ENCODE results near the gene PTCH1. TPM values are rescaled to one million over a fixed set of nuclear protein-coding genes. Genes with fewer than 3 reads are reported as not detected.
A peak's percentile ranks its signal among the peaks of the same experiment; 100 is the strongest.

PTCH1 gene
- total and polyA plus RNA-seq, 8 donors, result 5.4 to 22.6 (median 14.7) TPM

DNA sequence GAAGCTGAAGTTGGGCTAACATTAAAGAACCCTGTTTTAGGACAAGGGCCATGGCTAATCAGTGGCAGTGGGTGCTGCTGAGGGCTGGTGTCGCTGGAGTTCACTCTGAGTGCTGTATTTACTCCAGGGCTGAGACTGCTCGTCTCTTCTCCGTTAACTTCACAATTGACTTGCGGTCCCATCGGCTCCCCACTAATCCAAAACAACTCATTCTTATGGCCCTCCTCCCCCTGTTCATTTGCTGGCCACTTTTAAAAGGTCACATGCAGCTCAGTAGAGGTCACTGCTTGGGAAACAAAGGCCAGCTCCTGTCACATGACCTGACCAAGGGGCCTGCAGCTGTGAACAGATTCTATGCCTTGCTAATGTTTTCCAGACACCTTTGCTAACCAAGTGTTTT is 38.4 kb downstream of the PTCH1 start:
- Histone ChIP-seq H3K36me3 (peaks cover 0 to 50% (median 45%) of the 10 kb centered on the region in 3 donors), H3K27ac (no peak overlapping the region), H3K27me3 (no peaks in the 10 kb centered on the region), H3K4me3 (no peak overlapping the region), H3K9me3 (no peaks in the 10 kb centered on the region), H3K4me1 (no peaks in the 10 kb centered on the region)
- intact Hi-C loops (cut with DNase I), result no loop called here
- 94 to 95% methylated on average over 5 of the region's 5 CpGs for WGBS, 2 donors
- TF ChIP-seq CTCF (IDR thresholded peaks at IDR 0.05), result no peak
- no peak for FAIRE-seq
- no peak for ATAC-seq
- no peak for DNase-seq

DNA sequence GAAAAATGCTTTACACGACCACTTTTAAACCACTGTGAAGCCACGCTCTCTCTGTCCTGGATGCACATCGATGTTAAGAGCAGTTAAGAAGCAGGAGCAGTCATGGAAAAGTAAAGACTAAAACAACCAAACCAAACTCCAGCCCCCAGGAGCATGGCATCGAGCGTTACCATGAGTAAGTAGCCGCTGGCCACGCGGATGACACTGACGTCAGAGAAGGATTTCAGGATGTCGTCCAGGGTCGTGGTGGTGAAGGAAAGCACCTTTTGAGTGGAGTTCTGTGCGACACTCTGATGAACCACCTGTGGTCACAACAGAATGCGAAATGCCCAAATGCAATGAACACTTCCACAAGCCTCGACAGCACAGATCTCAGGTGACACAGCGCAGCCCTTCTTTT is 38.9 kb downstream of the PTCH1 start:
- FAIRE-seq, result no peak

DNA sequence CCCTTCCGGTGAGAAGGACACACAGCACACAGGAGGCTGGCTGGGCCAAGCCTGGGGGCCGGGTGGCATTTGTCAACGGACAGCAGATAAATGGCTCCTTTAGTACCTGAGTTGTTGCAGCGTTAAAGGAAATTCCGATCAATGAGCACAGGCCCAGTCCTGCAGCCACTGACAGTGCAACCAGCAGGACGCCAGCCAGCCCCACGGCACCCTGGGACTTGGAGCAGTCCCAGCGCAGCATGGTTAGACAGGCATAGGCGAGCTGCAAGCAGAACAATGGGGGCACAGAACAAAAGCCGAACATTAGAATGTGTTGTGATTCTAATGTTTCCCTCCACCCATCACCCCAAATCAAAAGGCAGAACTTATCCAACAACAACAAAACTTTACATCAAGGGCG is 39.3 kb downstream of the PTCH1 start:
- no peaks in the 10 kb centered on the region for H3K4me1 ChIP-seq
- no peaks in the 10 kb centered on the region for H3K9me3 ChIP-seq
- H3K4me3 ChIP-seq, result no peak overlapping the region
- TF ChIP-seq CTCF (IDR thresholded peaks at IDR 0.05), result no peak
- H3K36me3 ChIP-seq, result peaks cover 0 to 59% (median 48%) of the 10 kb centered on the region in 3 donors
- H3K27me3 ChIP-seq, result no peaks in the 10 kb centered on the region
- FAIRE-seq (no peak), DNase-seq (peak in 1 of 6 donors; percentile 30), ATAC-seq (peak; percentile 35 to 68 (median 56))
- intact Hi-C loops (cut with DNase I), result no loop called here
- WGBS, 2 donors, result 72 to 76% methylated on average over 11 of the region's 11 CpGs
- H3K27ac ChIP-seq, result no peak overlapping the region

More for the DNA sequence above, 38.9 kb downstream of the PTCH1 start:
- intact Hi-C loops (cut with DNase I), result no loop called here
- H3K9me3 ChIP-seq, result no peaks in the 10 kb centered on the region
- no peak for DNase-seq
- no peak overlapping the region for H3K4me3 ChIP-seq
- H3K27ac ChIP-seq, result no peak overlapping the region
- WGBS, 2 donors, result 90 to 93% methylated on average over 15 of the region's 15 CpGs
- H3K4me1 ChIP-seq, result no peaks in the 10 kb centered on the region
- H3K36me3 ChIP-seq, result peaks cover 0 to 55% (median 45%) of the 10 kb centered on the region in 3 donors
- H3K27me3 ChIP-seq, result no peaks in the 10 kb centered on the region
- TF ChIP-seq CTCF (IDR thresholded peaks at IDR 0.05), result no peak
- no peak for ATAC-seq

GRCh38 chr9:95468791-95469190 is 48.0 kb downstream of the PTCH1 start:
- Histone ChIP-seq H3K4me1 (no peaks in the 10 kb centered on the region), H3K36me3 (peaks cover 0 to 59% (median 22%) of the 10 kb centered on the region in 3 donors), H3K4me3 (no peak overlapping the region), H3K27ac (no peak overlapping the region), H3K9me3 (no peaks in the 10 kb centered on the region), H3K27me3 (no peaks in the 10 kb centered on the region)
- TF ChIP-seq CTCF (IDR thresholded peaks at IDR 0.05), result no peak
- DNase-seq, result no peak
- WGBS, 2 donors, result 96 to 98% methylated on average over 19 of the region's 19 CpGs
- intact Hi-C loops (cut with DNase I), result no loop called here
- FAIRE-seq, result no peak
- no peak for ATAC-seq

- peaks cover 0 to 50% (median 31%) of the 10 kb centered on the region in 3 donors for H3K36me3 ChIP-seq
- intact Hi-C loops (cut with DNase I), result no loop called here
Observed at GRCh38 chr9:95465115-95465514, 51.7 kb downstream of the PTCH1 start.

More at GRCh38 chr9:95465115-95465514, 51.7 kb downstream of the PTCH1 start:
- TF ChIP-seq CTCF (IDR thresholded peaks at IDR 0.05), result no peak
- H3K9me3 ChIP-seq, result no peaks in the 10 kb centered on the region
- no peak overlapping the region for H3K27ac ChIP-seq
- no peaks in the 10 kb centered on the region for H3K27me3 ChIP-seq
- no peak overlapping the region for H3K4me3 ChIP-seq
- no peak for ATAC-seq
- H3K4me1 ChIP-seq, result no peaks in the 10 kb centered on the region
- FAIRE-seq, result no peak
- no peak for DNase-seq
- 75 to 82% methylated on average over 4 of the region's 4 CpGs for WGBS, 2 donors

Data from pancreas (tissue), 10 donors.